ENCODE measurements around the gene ATF7.

The ATF7 gene

DNA sequence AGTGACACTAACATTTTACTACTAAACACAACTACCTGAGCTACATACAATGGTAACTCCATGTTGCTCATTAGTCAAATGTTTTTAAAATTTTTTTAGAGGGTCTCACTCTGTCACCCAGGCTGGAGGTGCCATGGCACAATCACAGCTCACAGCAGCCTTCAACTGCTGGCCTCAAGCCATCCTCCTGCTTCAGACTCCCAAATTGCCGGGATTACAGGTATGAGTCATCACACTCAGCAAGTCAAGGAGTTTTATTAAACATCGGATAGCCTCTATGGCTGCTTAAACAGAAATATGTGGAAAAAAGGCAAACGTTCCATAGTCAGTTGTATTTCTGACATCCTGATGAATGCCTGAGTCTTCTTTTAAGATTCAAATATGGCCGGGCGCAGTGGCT lies 107.8 kb downstream of the ATF7 start:
- DNase-seq = no peak

DNA sequence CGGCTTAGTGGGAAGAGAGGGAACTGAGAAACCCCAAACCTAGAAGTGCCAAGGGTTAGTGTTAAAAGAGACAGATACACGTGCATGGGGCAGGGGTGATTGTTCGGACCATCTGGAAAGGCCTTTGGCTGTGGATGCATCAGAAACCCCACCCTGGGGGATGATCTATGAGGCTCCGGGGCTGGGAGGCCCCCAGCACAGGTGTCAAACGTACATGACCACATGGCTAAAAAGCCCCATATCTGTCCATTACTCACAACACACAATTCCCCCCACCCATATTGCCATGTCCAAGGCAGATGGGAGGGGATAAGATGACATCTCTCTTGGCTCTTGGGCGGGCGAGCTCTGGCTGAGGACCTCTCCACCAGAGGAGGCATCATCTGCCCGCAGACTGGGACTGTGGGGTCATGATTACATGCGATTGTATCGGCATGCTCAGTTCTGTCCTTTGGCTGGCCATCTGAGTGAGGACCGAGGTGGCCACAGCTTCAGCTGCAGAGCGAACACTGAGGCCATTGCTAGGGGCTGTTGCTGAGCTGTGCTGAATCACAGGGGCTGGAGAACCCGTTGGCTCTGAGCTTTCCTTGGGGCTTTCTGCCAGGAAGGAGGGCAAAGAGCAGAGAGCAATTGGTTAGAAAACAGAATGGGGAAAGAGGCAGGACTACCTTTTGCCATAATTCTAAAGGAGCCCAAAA lies 109.3 kb downstream of the ATF7 start:
- DNase-seq = no peak

DNA sequence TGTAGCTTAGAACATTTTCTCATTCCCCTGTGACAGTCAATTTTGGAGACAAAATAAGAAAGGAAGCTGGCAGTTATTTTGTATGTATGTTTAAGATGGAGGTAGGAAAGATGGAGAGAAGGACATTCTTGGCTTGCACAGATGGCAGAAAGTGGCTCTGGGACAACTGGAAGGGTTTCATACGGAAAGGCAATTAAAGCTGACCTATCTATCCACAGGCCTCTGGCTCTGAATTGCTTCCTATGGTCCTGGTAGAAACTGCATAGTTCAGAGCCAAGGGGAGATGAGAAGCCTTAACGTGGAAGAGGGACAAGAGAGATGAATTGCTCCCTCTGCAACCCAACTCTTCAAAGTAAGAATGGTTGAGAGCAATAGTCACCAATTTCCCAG lies 110.9 kb downstream of the ATF7 start:
- no peak for DNase-seq

DNA sequence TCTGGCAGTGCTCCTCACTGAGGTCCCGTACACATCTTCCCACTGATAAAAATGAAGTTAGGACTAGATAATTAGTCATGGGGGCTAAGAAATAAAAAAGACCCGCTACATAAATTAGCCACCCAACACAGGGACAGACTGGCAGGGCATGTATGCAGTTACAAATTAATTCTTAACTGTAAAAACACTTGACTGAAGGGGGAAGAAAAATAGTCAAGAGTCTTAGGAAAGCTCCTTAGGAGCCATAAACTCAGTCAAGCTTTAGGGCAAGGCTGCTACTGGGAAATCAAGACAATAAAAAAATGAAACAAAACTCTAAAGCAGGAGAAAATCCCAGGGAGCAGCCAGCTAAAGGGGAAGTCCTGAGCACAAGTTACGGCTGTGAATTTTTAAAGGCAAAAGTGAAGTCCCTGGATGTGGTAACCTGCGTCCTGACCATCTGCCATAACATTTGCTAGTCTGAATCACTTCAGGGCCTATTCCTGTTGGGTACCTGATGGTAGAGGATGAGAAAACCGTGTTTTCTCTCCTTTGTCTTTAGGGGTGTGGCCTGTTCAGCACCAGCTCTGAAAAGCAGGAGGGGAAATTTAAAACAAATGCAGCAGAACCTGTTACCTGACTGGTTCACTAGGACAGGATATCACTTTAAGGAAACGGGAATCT lies 111.4 kb downstream of the ATF7 start:
- DNase-seq = no peak

DNA sequence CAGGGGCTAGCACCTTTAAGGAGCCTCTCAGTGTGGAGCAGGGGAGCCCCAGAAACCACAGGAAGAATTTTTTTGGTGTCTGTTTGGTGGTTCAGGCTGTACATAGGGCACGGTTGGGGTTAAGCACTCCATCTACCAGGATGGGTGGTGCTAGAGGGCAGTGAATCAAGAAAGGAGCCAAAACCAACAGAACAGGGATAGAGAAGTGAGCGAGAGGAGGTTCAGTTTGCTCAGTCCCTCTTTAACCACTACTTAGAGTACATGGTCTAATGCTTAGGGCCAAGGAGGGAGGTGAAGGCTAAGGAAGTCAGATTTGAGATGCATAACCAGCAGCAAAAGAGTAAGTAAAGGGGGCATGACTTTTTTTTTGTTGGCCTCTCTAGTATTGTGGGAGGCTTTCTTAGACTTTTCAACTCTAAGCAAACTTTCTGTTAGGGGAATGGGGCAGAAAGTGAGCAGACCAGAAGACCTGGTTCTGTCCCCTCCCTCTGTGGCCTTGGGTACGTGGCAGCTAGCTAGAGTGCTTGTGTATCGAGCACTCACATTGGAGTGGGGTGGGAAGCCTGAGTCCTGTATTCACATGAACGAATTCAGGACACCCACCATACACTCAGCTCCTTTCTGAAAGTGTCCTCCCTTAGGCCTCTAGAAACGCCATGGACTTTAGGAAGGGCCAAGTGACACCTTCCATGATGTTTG lies 112.3 kb downstream of the ATF7 start:
- no peak for DNase-seq

DNA sequence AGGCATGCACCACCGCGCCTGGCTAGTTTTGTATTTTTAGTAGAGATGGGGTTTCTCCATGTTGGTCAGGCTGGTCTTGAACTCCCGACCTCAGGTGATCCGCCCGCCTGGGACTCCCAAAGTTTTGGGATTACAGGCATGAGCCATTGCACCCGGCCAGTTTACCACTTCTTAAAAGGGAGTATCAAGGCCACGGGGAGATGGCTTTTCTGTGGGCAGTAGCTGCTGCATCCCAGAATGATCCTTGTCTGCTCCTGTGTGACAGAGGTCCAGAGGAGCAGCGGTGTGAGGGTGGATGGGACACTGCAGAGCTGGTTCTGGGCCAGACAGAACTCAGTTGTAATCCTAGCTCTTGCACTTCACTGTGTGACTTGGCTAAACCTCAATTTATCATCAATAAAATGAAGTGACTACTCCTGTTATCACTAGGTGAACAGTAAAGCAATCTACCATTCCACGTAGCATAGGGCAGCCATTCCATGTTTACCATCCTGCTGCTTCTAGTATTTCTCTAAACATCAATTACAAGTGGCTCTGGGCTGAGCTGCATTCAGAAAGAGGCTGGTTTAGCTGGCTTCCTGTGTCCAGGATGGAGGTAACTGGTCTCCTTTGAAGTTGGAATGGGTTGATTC lies 115.9 kb downstream of the ATF7 start:
- DNase-seq = no peak

DNA sequence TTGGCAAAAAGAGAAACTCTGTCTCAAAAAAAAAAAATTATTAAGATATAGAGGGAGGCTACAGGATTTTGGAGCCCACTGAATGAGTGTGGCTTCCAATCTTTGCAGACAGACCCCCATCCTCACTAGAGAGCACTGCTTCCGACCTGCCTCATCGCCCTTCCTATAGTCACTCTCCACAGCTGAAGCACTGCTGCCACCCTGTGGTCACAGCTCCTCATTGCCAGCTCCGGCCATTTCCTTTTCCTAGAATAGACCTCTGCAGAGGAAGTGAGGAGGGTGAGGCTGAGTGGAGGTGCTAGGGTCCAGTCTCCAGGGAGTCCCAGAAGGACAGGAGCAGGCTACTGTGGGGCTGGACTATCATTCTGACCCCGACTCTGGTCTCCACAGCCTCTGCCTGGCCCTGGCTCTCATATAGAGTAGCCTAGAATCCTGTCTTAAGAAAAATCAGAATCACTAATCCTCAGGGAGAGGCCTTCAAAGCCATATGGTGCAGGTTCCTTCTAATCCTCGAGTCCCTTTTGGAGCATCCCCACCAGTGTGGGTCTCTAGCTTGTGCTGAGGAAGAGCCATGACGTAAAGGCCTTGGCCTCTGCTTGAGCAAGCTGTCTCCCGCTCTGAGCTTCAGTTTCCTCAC lies 117.5 kb downstream of the ATF7 start:
- peak; percentile 49 to 79 (median 71) for DNase-seq

DNA sequence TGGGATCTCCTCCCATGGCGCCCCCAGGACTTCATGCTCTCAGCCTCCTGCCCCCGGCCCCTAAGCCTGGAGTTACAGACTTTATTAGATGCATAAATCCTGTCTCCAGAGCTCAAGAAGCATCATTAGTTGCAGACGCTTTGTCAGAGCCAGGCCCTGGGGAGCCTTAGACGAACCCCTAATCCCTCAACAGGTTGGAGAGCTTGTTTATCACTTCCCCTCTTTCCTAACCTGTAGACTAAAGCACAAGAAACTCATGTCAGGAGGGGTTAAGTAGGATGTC lies 118.6 kb downstream of the ATF7 start:
- DNase-seq = no peak

DNA sequence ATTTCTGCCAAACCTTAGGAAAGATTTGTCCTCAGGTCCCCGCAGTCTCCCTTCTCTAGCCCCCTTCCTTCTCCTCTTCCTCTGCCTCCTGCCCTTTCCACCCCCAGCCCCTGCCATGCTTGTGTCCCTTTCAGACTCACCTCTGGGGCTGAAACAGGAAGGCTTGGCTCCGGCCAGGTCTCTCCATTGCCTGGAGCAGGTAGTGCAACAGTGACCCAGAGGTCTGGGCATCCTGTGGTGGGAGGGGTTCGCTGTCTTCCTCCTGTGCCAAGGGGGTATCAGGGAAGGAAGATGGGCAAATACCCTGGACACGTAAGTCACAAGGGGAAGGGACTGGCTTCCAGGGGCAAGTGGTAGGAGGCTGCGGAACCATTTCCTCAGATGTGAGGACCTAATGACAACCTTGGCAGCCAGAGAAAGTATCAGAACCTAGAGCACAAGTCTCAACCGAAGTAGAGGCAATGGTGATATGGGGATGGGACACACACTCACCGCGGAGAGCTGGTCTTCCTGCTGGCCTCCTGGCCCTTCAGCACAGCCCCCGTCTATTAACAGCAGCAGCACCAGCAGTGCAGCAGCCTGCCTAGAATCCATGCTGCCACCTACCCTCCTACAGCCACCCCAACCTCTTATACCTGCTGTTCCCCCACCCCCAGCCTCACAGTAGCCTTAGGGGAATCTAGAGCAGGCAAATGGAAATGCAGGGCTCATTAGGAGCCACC lies 119.1 kb downstream of the ATF7 start, which contains the start of gene NPFF:
Gene NPFF (minus strand): TSS at position 604 of the 722 bp plus-strand sequence. CDS start 10 bp downstream, at position 594.
- no peak for DNase-seq

DNA sequence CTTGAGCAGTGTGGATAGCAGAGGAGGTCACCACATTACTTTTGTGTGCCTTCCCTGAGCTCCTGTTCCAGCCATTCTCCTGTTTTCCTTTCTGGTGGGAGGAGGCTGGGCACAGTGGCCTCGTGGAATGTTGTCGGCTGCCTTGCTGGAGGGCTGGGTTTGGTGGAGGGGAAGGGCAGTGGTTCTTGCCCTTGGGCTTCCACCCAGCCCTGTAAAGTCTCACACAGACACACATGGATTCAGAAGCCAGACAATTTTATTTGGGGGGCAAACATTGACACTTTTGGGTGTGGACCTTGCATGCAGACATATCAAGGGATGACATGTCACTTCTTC lies 119.8 kb downstream of the ATF7 start:
- DNase-seq = no peak

DNA sequence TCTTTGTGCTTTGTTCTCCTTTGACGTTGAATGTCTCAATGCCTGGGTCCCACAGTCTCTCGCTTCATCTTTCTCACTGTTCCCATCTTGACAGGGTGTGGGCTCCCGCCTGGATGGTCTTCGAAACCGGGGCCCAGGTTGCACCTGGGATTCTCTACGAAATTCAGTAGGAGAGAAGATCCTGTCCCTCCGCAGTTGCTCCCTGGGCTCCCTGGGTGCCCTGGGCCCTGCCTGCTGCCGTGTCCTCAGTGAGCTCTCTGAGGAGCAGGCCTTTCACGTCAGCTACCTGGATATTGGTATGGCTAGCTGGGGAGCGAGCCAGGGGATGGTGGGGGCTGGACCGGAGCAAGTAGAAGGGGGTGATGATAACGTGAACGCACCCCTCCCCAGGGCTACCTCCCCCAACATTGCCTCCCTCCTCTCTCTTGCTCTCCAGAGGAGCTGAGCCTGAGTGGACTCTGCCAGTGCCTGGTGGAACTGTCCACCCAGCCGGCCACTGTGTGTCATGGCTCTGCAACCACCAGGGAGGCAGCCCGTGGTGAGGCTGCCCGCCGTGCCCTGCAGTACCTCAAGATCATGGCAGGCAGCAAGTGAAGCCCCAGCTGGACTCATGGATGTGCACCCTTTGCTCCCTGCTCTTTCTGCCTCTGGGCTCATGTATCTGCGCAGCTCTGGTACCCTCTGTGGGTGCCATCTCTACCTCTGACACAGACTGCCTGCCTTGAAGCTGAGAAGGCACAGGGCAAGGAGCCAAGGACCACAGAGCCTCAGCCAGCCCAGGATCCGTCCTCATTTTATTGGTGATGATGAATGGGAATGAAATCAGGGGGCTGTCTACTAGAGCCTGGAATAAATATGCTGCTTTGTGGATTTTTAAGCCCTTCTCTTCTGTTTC lies 120.4 kb downstream of the ATF7 start:
- DNase-seq = no peak

DNA sequence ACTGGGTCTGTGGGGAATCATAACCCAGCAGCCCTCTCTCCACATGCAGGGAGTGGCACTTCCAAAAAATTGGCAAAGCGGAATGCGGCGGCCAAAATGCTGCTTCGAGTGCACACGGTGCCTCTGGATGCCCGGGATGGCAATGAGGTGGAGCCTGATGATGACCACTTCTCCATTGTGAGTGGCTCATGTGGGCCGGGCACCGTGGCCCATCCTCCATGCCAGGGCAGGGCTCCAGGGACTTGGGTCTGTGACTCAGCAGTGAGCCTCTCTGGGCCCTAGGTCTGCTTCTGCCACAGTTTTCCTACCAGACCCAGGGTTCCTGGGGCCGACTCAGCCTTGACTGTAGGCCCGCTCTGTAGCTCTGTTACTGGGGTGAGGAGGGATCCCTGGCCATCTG lies 121.1 kb downstream of the ATF7 start:
- DNase-seq = no peak

DNA sequence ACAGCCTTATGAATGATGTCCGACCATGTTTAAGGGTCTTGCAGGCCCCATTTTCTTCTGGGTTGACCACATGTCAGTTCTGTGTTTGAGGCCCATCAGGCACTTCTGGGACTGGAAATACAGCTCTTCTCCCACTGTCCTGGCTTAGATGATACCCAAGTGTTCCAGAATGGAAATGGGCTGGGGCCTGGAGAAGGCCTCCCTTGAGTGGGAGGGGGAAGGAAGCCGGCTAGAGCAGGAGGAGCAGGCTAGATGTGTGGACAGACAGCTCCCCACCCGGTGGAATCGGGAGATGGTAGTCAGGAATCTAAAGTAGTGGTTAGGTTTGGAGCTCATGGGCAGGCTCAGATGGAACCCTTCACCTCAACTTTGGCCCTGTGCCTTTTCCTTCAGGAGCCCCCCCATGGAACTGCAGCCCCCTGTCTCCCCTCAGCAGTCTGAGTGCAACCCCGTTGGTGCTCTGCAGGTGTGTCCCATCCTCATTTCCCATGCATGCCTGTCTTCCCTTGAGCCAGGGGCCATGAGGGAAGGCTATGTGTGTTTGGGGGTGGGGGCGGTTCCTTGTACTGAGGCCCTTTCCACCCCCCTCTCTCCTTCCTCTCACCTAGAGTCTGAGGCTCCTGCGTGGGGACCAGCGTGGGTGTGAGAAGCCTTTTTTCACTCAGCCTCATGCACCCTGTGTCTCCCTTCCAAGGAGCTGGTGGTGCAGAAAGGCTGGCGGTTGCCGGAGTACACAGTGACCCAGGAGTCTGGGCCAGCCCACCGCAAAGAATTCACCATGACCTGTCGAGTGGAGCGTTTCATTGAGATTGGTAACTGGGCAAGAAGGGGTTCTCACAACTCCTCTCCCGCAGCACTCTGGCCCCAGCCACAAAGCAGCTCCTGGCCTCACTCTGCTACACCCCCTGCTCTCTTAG lies 121.9 kb downstream of the ATF7 start:
- DNase-seq = no peak

DNA sequence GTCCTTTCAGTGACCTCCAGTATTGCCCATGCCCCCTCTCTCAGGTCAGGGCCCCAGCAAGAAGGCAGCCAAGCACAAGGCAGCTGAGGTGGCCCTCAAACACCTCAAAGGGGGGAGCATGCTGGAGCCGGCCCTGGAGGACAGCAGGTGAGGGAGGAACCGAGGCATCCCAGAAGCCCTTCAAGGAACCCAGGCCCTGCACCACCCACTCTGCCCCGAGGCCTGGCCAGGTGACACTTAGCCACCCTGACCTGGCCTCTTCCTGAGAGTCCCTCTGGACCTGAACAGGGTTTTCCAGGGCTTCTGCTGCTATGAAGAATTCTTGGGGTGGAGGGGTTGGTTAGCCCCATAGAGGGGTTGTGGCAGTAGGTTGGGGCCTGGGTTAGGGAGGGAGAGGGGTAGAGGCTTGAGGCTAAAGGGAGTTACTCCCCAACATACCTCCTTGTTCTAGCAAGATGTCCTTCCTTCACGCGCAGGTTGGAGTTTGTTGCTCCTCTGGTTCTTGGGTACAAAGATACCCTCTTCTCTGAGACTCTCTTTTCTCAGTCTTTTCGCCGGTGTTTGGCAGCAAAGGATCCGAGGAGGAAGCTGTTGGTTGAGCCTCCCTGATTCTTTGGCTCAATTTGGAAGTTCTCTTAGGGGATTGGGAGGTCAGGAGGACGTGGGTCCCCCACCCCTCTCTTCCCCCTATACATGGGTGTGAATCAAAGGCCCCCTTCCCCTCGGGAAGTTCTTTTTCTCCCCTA lies 123.0 kb downstream of the ATF7 start:
- DNase-seq = no peak

DNA sequence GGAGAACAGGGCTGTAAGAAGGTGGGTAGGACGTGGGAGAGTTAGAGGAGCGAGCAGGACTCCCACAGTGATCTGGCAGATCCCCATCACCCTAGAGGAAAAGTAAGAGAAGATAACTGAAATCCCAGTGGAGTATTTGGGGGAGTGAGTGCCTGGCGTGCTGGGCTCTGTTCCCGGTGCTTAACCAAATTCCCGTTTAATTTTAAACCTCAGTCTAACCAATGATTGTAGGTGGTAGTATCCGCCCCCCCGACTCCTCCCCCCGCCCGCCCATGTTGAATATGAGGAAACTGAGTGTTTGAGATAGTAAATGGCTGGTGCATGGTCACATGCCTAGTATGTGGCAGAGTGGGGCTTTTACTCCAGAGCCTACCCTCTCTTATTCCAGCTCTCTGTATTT lies 123.9 kb downstream of the ATF7 start:
- DNase-seq = no peak

DNA sequence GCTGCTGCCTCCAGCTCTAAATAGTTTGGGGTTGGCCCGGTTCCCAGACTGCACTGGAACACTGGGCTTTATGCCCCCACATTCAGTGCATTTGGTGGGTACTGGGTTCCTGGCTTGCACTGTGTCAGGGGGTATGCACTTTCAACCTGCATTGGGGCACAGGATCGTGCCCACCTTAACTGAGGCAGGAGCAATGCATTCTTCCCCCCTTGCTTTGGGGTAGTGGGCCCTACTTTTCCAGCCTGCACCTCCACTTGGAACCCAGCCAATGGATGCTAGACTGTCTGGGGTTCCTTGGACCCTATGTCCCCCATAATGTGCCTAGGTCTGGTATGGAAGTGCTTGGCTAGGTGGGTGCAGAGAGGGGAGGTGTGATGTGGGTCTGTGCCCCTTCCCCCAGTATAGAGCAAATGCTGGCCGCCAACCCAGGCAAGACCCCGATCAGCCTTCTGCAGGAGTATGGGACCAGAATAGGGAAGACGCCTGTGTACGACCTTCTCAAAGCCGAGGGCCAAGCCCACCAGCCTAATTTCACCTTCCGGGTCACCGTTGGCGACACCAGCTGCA lies 124.5 kb downstream of the ATF7 start:
- no peak for DNase-seq

DNA sequence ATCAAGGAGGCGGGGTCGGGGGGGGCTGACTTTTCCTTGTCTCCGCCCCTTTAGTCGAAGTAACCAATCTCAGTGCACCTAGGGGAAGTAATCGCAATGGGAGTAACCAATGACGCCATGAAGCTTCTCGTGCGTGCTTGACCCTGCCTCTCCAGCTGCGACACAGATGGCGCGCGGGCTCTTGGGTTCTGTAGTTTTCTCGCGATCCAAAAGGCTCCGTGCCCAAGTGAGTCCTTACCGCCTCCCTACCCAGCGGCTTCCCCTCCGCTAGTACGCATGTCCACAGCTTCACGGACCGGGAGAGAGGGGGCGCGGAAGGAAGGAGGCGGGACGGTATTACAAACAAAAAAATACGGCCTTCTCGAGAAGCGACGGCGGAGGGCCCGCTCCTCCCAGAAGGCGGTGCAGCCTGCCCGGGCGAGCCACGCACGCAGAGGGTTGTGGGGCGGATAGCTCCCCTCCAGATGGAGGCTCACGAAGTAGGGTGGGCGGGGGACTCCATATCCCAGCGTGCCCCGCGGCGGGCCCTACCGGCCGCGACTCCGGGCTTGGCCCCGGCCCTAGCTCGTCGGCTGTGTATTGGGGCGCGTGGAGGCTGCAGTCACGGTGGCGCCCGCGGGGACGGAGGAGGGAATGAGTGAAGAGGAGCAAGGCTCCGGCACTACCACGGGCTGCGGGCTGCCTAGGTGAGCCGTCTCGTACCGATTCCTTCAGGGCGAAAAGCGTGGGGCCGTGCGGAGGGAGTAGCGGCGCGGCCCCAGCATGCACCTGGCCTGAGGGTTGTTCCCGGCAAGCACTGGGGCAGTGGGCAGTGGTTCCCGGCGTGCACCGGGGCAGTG lies 125.2 kb downstream of the ATF7 start, which contains the start of gene TARBP2:
Gene TARBP2 (plus strand): TSS at position 508 of the 839 bp plus-strand sequence. CDS start 126 bp downstream, at position 634.
- DNase-seq = peak; percentile 93 to 99 (median 96)

DNA sequence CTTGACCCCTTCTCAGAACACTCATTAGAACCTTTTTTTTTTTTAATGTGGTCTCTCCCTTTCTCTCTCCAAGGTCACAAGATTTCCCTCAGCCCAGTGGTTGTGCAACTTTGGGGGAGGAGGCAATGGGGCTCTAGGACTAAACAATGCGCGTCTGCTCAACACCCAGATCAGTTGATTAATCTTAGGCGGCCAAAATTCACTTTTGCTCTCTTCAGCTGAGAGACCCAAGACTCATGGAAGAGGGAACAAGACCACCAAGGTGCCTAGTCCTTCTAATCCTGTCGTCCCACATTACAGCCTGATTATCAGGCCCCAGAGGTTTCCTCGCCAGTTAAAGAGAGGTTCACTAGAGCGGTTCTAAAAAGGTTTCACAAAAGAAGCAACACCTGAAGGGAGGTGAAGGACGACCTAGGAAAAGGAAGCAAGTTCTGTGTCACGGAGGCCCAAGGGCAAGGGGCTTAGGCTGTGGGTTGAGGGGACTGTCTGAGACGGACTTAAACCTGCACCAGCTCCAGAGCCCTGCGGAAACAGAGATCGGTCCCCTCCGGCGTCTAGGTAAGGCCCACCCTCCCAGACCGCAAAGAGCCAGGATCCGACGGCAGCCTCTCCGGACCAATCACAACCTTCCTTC lies 125.9 kb downstream of the ATF7 start:
- no peak for DNase-seq

Measured in T-helper 1 cell (primary cell).